Measurements from ENCODE around the gene LSM8. TPM values are rescaled to one million over a fixed set of nuclear protein-coding genes. Genes with fewer than 3 reads are reported as not detected.
"Not testable (repeated sequence)": the region's sequence is repeated elsewhere in the genome, so short reads cannot be mapped to it uniquely, and the experiment has no call there.

LSM8 gene
- total RNA-seq, 1 donor from 2014 or later: 43.5 TPM

DNA sequence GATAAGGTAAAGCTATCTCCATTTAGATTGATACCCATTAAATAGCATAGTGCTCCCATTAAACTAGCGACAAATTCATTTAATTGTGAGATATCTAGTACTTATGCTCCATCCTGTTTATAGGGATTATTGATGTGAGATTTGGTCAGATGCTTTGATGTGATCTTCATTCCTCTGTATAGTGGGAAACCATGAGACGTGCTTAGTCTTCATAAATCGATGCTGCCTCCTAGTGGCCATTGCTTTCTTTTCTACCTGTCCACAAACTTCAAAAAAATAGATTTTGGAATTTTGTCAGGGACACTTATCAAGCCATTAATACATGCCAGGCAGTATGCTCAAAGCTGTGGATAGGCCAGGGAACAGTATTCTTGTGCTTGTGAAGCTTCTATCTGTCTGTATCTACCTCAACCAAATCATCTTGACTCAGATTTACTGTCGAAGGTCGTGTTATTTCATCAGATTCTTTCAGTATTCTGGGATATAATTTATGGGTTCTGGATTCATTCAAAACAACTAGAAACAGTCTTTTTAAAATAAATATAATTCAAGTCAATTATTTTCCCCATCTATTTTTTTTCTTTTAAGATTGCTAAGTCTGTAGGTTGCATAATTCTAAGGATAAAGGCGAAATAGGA is 12.0 kb downstream of the LSM8 start:
- intact Hi-C loops (cut with micrococcal nuclease): loop anchor here (1.0 to 2.0 kb wide), 4 partner anchors 12 to 983 kb away; partner anchors contain the start of gene LSM8

GRCh38 chr7:118202061-118202460 is 18.1 kb downstream of the LSM8 start:
- intact Hi-C loops (cut with micrococcal nuclease): no loop called here

DNA sequence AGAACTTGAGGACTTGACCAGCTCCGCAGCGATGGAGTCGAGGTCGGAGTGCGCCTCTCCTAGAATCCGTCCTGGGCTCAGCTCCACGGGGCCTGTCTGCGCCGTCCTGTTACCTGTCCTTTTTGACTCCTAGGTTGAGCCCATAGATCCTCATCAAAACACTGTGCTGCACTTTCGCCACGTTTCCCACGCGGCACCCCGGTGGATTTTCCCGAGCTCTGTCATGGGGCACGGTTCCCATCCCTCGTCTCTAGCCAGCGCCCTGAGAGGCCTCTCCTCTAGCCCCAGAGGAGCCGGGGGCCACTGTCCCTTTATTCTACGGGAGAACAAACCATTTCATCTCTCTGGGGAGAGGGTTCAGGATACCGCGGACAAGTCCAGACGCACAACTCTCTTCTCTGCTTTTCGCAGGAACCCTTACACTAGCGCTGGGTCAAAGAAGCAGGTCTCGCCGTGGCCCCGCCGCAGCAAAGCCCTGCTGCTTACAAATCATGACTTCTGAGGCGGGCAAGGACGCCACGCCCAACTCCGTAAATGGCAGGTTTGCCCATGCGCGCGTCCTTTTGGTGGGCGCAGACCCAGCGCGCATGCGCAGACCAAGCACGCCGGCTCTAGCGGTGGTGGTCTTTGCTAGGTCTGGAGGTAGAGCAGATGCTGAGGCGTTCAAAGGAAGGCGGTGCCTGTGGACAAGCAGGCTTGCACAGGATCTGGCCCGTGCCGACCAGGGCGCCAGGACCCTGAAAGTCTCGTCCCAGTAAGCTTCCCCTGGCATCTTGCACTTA is 30.3 kb downstream of the LSM8 start:
- intact Hi-C loops (cut with micrococcal nuclease): no loop called here

GRCh38 chr7:118214833-118215182 is 30.8 kb downstream of the LSM8 start:
- intact Hi-C loops (cut with micrococcal nuclease): no loop called here

DNA sequence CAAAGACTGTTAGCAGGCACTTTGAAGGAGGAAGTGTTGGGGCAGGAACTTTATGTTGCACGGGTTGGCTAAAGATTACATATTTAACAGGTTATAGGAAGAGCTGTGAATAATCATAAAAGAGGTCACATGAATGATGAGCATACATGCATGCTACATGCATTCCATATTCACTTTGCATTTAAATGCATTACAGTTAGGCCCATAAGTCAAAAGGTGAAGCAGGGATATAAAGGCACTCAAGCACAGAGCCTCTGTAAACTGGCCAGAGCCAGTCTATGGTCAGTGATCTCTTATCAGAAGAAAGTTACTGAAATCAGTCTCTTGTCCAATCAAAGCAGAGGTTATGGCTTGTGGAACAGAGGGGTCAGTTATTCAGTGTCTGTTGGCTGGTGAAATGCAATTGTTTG is 33.3 kb downstream of the LSM8 start:
- intact Hi-C loops (cut with micrococcal nuclease): no loop called here

DNA sequence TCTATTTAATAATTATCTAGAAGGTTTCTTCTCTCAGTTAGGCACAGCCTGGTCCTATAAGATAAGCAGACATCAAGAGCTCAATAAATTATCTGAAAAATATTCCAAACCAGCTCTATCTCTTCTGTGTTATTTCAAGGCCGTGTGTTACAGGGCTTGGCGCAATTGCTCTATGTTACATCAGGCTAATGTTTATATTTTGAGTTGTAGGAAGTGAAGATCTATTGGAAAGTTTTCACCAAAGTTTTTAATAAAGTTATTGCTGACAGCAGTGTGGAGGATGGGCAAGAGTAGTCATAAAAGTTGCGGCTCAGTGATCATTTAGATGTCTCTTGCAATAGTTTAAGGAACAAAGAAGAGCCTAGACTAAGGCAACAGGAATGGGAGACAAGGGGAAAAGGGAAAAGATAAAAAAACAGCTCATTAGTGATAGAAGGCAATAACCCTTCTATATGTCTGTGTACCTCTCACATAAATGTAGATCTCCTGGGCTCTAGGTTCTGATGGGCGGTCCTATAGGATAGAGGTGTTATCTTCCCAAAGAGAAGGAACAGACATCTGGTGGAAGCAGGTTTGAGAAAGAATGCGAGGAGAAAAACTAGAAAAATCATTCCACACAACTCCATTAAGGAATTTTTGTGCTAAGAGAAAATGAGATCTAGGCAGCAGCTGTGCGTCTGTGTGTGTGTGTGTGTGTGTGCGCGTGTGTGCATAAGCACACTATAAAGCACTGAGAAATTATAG is 34.6 kb downstream of the LSM8 start:
- intact Hi-C loops (cut with micrococcal nuclease): no loop called here

DNA sequence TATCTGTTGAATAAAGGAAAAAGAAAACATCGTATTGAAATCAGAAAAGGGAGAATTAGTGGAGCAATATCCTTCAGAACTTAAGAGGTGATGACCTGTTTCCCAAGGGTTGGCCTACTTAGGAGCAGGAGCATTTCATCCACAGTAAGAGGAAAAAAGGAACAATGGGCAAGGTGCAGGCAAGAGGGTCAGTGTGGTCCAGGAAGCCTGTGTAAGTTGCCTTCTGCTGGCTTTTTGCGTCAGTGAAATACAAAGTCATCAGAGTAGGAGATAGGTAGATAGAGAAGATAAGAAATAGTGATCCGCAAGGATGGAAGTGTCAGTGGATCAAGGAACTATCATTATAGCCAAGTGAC is 35.2 kb downstream of the LSM8 start:
- intact Hi-C loops (cut with micrococcal nuclease): no loop called here

- intact Hi-C loops (cut with micrococcal nuclease): no loop called here
Observed at GRCh38 chr7:118220583-118220982, 36.6 kb downstream of the LSM8 start.

GRCh38 chr7:118222591-118222990 is 38.6 kb downstream of the LSM8 start:
- intact Hi-C loops (cut with micrococcal nuclease): no loop called here

DNA sequence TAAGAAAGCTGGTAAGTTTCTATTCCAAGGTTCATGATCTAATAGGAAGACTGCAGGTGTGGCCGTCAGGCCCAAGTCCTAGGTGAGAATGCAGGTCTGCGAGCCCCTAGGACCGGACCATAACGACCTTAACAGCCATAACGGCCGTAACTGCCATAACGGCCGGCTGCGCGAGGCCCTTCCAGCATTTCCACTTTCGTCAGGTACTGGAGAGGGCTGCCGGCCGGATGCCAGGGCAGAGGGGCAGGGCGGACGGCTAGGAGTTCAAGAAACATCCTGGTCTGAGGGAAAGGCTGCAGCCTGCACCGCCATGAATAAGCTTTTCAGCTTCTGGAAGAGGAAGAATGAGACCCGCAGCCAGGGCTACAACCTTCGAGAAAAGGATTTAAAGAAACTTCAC is 40.6 kb downstream of the LSM8 start, which contains the start of gene ANKRD7:
Gene ANKRD7 (plus strand): TSS at position 184 of the 400 bp plus-strand sequence. CDS start 127 bp downstream, at position 311.
- intact Hi-C loops (cut with micrococcal nuclease): no loop called here

DNA sequence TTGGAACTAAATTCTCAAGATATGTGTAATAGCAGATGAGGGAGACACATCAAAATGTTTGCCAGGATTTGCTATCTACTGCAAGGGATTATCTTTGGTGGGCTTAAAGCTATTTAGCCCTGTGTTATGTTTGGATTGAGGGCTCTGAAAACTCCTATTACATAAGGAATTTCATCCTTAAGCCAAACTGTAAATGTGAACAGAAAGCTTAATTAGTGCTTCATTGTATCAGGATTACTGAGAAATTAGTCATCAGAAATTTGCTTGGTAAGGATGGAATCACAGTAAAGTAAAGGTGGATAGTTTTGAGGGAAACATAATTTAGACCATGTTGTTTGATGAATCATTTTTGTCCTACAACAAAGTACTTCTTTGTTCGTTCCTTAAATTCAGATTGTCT is 48.9 kb downstream of the LSM8 start:
- intact Hi-C loops (cut with micrococcal nuclease): no loop called here

- intact Hi-C loops (cut with micrococcal nuclease): no loop called here
Observed at GRCh38 chr7:118233799-118234198, 49.8 kb downstream of the LSM8 start.

GRCh38 chr7:118239014-118239413 is 55.0 kb downstream of the LSM8 start:
- intact Hi-C loops (cut with micrococcal nuclease): no loop called here

- intact Hi-C loops (cut with micrococcal nuclease): not testable (repeated sequence)
Observed at GRCh38 chr7:118240320-118240719, 56.4 kb downstream of the LSM8 start.

Other genes with a start within 250 kb of the LSM8 start
- not detected in 2 replicates for gene ANKRD7, start 40.5 kb downstream of the LSM8 start, total RNA-seq